Measurements from ENCODE around the gene DAPK1.

DAPK1 gene

GRCh38 chr9:87618931-87619330 is 121.3 kb downstream of the DAPK1 start:
- H3K27me3 Mint-ChIP-seq, result peaks cover 24% of the 10 kb centered on the region
- H3K27ac Mint-ChIP-seq, result no peak overlapping the region
- H3K4me1 Mint-ChIP-seq (ENCODE audit: low read depth), result no peaks in the 10 kb centered on the region
- no peaks in the 10 kb centered on the region for H3K36me3 Mint-ChIP-seq (ENCODE audit: low read depth)
- no peak for DNase-seq
- H3K4me3 Mint-ChIP-seq, result no peak overlapping the region
- no peaks in the 10 kb centered on the region for H3K9me3 Mint-ChIP-seq

- peaks cover 21% of the 10 kb centered on the region for H3K27me3 Mint-ChIP-seq
- no peaks in the 10 kb centered on the region for H3K4me1 Mint-ChIP-seq (ENCODE audit: low read depth)
- no peaks in the 10 kb centered on the region for H3K36me3 Mint-ChIP-seq (ENCODE audit: low read depth)
- no peak overlapping the region for H3K27ac Mint-ChIP-seq
- H3K4me3 Mint-ChIP-seq, result no peak overlapping the region
- H3K9me3 Mint-ChIP-seq, result no peaks in the 10 kb centered on the region
- no peak for DNase-seq
Measured at GRCh38 chr9:87619346-87619745, 121.7 kb downstream of the DAPK1 start.

- Mint-ChIP-seq H3K4me1 (ENCODE audit: low read depth) (no peaks in the 10 kb centered on the region), H3K36me3 (ENCODE audit: low read depth) (no peaks in the 10 kb centered on the region), H3K27ac (no peak overlapping the region), H3K4me3 (no peak overlapping the region), H3K9me3 (peaks cover 2% of the 10 kb centered on the region), H3K27me3 (peaks cover 14% of the 10 kb centered on the region)
- no peak for DNase-seq
Measured at GRCh38 chr9:87620731-87621322, 123.2 kb downstream of the DAPK1 start.

- H3K27ac Mint-ChIP-seq, result no peak overlapping the region
- no peaks in the 10 kb centered on the region for H3K4me1 Mint-ChIP-seq (ENCODE audit: low read depth)
- H3K27me3 Mint-ChIP-seq, result peaks cover 14% of the 10 kb centered on the region
- no peak overlapping the region for H3K4me3 Mint-ChIP-seq
- H3K9me3 Mint-ChIP-seq, result peaks cover 2% of the 10 kb centered on the region
- H3K36me3 Mint-ChIP-seq (ENCODE audit: low read depth), result no peaks in the 10 kb centered on the region
- no peak for DNase-seq
Measured at GRCh38 chr9:87622098-87622497, 124.4 kb downstream of the DAPK1 start.

GRCh38 chr9:87622923-87623322 is 125.3 kb downstream of the DAPK1 start:
- Mint-ChIP-seq H3K4me3 (no peak overlapping the region), H3K27me3 (peaks cover 14% of the 10 kb centered on the region), H3K36me3 (ENCODE audit: low read depth) (no peaks in the 10 kb centered on the region), H3K9me3 (peaks cover 2% of the 10 kb centered on the region), H3K27ac (no peak overlapping the region), H3K4me1 (ENCODE audit: low read depth) (no peaks in the 10 kb centered on the region)
- no peak for DNase-seq

- Mint-ChIP-seq H3K27me3 (no peaks in the 10 kb centered on the region), H3K4me1 (ENCODE audit: low read depth) (no peaks in the 10 kb centered on the region), H3K9me3 (peaks cover 2% of the 10 kb centered on the region), H3K27ac (no peak overlapping the region), H3K4me3 (no peak overlapping the region), H3K36me3 (ENCODE audit: low read depth) (no peaks in the 10 kb centered on the region)
- no peak for DNase-seq
Measured at GRCh38 chr9:87628346-87628745, 130.7 kb downstream of the DAPK1 start.

GRCh38 chr9:87629104-87629503 is 131.4 kb downstream of the DAPK1 start:
- no peaks in the 10 kb centered on the region for H3K27me3 Mint-ChIP-seq
- H3K27ac Mint-ChIP-seq, result no peak overlapping the region
- H3K36me3 Mint-ChIP-seq (ENCODE audit: low read depth), result no peaks in the 10 kb centered on the region
- DNase-seq, result no peak
- H3K9me3 Mint-ChIP-seq, result peaks cover 2% of the 10 kb centered on the region
- H3K4me1 Mint-ChIP-seq (ENCODE audit: low read depth), result no peaks in the 10 kb centered on the region
- no peak overlapping the region for H3K4me3 Mint-ChIP-seq

GRCh38 chr9:87630266-87630665 is 132.6 kb downstream of the DAPK1 start:
- DNase-seq, result no peak

GRCh38 chr9:87630846-87631245 is 133.2 kb downstream of the DAPK1 start:
- Mint-ChIP-seq H3K4me3 (no peak overlapping the region), H3K9me3 (no peaks in the 10 kb centered on the region), H3K27ac (no peak overlapping the region), H3K27me3 (no peaks in the 10 kb centered on the region), H3K36me3 (ENCODE audit: low read depth) (no peaks in the 10 kb centered on the region), H3K4me1 (ENCODE audit: low read depth) (no peaks in the 10 kb centered on the region)
- DNase-seq, result no peak

More at GRCh38 chr9:87630266-87630665, 132.6 kb downstream of the DAPK1 start:
- Mint-ChIP-seq H3K27ac (no peak overlapping the region), H3K9me3 (no peaks in the 10 kb centered on the region), H3K36me3 (ENCODE audit: low read depth) (no peaks in the 10 kb centered on the region), H3K4me1 (ENCODE audit: low read depth) (no peaks in the 10 kb centered on the region), H3K4me3 (no peak overlapping the region), H3K27me3 (no peaks in the 10 kb centered on the region)

- Mint-ChIP-seq H3K4me3 (no peak overlapping the region), H3K36me3 (ENCODE audit: low read depth) (no peaks in the 10 kb centered on the region), H3K27me3 (no peaks in the 10 kb centered on the region), H3K9me3 (no peaks in the 10 kb centered on the region), H3K27ac (no peak overlapping the region), H3K4me1 (ENCODE audit: low read depth) (no peaks in the 10 kb centered on the region)
- DNase-seq, result no peak
Measured at GRCh38 chr9:87635656-87636501, 138.2 kb downstream of the DAPK1 start.

- Mint-ChIP-seq H3K36me3 (ENCODE audit: low read depth) (no peaks in the 10 kb centered on the region), H3K4me3 (no peak overlapping the region), H3K4me1 (ENCODE audit: low read depth) (peaks cover 3% of the 10 kb centered on the region), H3K27me3 (no peaks in the 10 kb centered on the region), H3K9me3 (no peaks in the 10 kb centered on the region), H3K27ac (no peak overlapping the region)
- no peak for DNase-seq
Measured at GRCh38 chr9:87638292-87638691, 140.6 kb downstream of the DAPK1 start.

GRCh38 chr9:87639949-87640348 is 142.3 kb downstream of the DAPK1 start:
- no peak overlapping the region for H3K4me3 Mint-ChIP-seq

GRCh38 chr9:87640385-87640795 is 142.7 kb downstream of the DAPK1 start:
- Mint-ChIP-seq H3K27ac (no peak overlapping the region), H3K4me3 (no peak overlapping the region), H3K4me1 (ENCODE audit: low read depth) (peaks cover 3% of the 10 kb centered on the region), H3K36me3 (ENCODE audit: low read depth) (no peaks in the 10 kb centered on the region), H3K27me3 (no peaks in the 10 kb centered on the region), H3K9me3 (no peaks in the 10 kb centered on the region)
- no peak for DNase-seq

More at GRCh38 chr9:87639949-87640348, 142.3 kb downstream of the DAPK1 start:
- no peak overlapping the region for H3K27ac Mint-ChIP-seq
- H3K9me3 Mint-ChIP-seq, result no peaks in the 10 kb centered on the region
- no peaks in the 10 kb centered on the region for H3K36me3 Mint-ChIP-seq (ENCODE audit: low read depth)
- peaks cover 3% of the 10 kb centered on the region for H3K4me1 Mint-ChIP-seq (ENCODE audit: low read depth)
- H3K27me3 Mint-ChIP-seq, result no peaks in the 10 kb centered on the region
- no peak for DNase-seq

GRCh38 chr9:87641067-87641466 is 143.4 kb downstream of the DAPK1 start:
- H3K9me3 Mint-ChIP-seq, result no peaks in the 10 kb centered on the region
- H3K27ac Mint-ChIP-seq, result no peak overlapping the region
- H3K36me3 Mint-ChIP-seq (ENCODE audit: low read depth), result no peaks in the 10 kb centered on the region
- H3K4me1 Mint-ChIP-seq (ENCODE audit: low read depth), result peaks cover 3% of the 10 kb centered on the region
- no peak for DNase-seq
- H3K27me3 Mint-ChIP-seq, result no peaks in the 10 kb centered on the region
- no peak overlapping the region for H3K4me3 Mint-ChIP-seq

GRCh38 chr9:87642330-87643106 is 144.9 kb downstream of the DAPK1 start:
- Mint-ChIP-seq H3K27me3 (peaks cover 2% of the 10 kb centered on the region), H3K4me1 (ENCODE audit: low read depth) (peaks cover 3% of the 10 kb centered on the region), H3K27ac (no peak overlapping the region), H3K9me3 (no peaks in the 10 kb centered on the region), H3K36me3 (ENCODE audit: low read depth) (no peaks in the 10 kb centered on the region), H3K4me3 (no peak overlapping the region)
- DNase-seq, result no peak

All from activated T-cell treated with anti-CD3 and anti-CD28 coated beads, Interleukin-2, amount 50 U/mL, for 24 hours (primary cell).